SK-N-SH (cell line): Measurements from ENCODE around the gene GPR183.

Experiments used
- ELF1 ChIP-seq: IDR thresholded peaks from 2 replicates; pipeline ENCODE4 v1.4.0; 2012
- FOXM1 ChIP-seq: IDR thresholded peaks from 2 replicates; pipeline ENCODE4 v1.4.0; 2012; ENCODE audit warnings: low read depth, mild to moderate bottlenecking
- NFIC ChIP-seq: IDR thresholded peaks from 2 replicates; pipeline ENCODE4 v1.4.0; 2012; ENCODE audit warnings: borderline replicate concordance
- POLR2AphosphoS5 ChIP-seq: IDR thresholded peaks from 2 replicates; pipeline ENCODE4 v1.6.1; 2012; ENCODE audit warnings: low read depth, low read length
- TAF1 ChIP-seq: IDR thresholded peaks from 2 replicates; pipeline ENCODE4 v1.6.1; 2012; ENCODE audit warnings: low read depth, mild to moderate bottlenecking, low read length, moderate library complexity, borderline replicate concordance
- TF ChIP-seq, protein P1 (sequence below): IDR thresholded peaks from 2 replicates; pipeline ENCODE4 v1.6.1; 2012; ENCODE audit warnings: mild to moderate bottlenecking, low read depth, low read length, moderate library complexity
- TF ChIP-seq, protein P2 (sequence below): fragments of 150-350 bp; IDR thresholded peaks from 2 replicates; pipeline ENCODE4 v1.6.1; 2017; ENCODE audit warnings: antibody characterized with exemption, low read length, low read depth, borderline replicate concordance
- TF ChIP-seq, protein P3 (sequence below): fragments of 200-600 bp; sonication (generic); IDR thresholded peaks from 2 replicates; pipeline ENCODE4 v1.6.1; 2017; ENCODE audit warnings: antibody characterized with exemption, mild to moderate bottlenecking, moderate library complexity

DNA sequence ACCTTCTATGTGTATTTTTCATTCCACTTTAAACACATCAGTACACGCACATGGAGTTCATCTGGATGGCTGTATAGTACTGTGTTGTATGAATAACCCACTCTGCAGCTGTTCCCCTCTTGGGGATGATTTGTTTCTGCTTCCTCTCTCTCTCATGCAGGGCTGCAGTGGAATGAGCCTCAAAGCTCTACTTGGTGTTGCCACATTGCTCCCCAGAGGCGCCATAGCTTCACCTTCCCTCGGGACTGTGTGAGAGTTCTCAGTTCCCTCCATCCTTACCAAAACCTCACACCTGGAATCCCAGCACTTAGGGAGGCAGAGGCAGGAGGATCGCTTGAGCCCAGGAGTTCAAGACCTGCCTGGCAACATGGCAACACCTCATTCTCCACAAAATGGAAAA is 28.4 kb upstream of the GPR183 start:
- TF ChIP-seq ELF1 (no peak), NFIC (no peak), FOXM1 (no peak), POLR2AphosphoS5 (no peak), TAF1 (no peak)
- TF ChIP-seq, protein P1, sequence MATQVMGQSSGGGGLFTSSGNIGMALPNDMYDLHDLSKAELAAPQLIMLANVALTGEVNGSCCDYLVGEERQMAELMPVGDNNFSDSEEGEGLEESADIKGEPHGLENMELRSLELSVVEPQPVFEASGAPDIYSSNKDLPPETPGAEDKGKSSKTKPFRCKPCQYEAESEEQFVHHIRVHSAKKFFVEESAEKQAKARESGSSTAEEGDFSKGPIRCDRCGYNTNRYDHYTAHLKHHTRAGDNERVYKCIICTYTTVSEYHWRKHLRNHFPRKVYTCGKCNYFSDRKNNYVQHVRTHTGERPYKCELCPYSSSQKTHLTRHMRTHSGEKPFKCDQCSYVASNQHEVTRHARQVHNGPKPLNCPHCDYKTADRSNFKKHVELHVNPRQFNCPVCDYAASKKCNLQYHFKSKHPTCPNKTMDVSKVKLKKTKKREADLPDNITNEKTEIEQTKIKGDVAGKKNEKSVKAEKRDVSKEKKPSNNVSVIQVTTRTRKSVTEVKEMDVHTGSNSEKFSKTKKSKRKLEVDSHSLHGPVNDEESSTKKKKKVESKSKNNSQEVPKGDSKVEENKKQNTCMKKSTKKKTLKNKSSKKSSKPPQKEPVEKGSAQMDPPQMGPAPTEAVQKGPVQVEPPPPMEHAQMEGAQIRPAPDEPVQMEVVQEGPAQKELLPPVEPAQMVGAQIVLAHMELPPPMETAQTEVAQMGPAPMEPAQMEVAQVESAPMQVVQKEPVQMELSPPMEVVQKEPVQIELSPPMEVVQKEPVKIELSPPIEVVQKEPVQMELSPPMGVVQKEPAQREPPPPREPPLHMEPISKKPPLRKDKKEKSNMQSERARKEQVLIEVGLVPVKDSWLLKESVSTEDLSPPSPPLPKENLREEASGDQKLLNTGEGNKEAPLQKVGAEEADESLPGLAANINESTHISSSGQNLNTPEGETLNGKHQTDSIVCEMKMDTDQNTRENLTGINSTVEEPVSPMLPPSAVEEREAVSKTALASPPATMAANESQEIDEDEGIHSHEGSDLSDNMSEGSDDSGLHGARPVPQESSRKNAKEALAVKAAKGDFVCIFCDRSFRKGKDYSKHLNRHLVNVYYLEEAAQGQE: no peak
- TF ChIP-seq, protein P2, sequence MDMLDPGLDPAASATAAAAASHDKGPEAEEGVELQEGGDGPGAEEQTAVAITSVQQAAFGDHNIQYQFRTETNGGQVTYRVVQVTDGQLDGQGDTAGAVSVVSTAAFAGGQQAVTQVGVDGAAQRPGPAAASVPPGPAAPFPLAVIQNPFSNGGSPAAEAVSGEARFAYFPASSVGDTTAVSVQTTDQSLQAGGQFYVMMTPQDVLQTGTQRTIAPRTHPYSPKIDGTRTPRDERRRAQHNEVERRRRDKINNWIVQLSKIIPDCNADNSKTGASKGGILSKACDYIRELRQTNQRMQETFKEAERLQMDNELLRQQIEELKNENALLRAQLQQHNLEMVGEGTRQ: no peak
- TF ChIP-seq, protein P3, sequence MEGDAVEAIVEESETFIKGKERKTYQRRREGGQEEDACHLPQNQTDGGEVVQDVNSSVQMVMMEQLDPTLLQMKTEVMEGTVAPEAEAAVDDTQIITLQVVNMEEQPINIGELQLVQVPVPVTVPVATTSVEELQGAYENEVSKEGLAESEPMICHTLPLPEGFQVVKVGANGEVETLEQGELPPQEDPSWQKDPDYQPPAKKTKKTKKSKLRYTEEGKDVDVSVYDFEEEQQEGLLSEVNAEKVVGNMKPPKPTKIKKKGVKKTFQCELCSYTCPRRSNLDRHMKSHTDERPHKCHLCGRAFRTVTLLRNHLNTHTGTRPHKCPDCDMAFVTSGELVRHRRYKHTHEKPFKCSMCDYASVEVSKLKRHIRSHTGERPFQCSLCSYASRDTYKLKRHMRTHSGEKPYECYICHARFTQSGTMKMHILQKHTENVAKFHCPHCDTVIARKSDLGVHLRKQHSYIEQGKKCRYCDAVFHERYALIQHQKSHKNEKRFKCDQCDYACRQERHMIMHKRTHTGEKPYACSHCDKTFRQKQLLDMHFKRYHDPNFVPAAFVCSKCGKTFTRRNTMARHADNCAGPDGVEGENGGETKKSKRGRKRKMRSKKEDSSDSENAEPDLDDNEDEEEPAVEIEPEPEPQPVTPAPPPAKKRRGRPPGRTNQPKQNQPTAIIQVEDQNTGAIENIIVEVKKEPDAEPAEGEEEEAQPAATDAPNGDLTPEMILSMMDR: no peak
